ENCODE results near the gene CCSER1. TPM values are rescaled to one million over a fixed set of nuclear protein-coding genes. Genes with fewer than 3 reads are reported as not detected.
A peak's percentile ranks its signal among the peaks of the same experiment; 100 is the strongest.
"Not testable (repeated sequence)": the region's sequence is repeated elsewhere in the genome, so short reads cannot be mapped to it uniquely, and the experiment has no call there.

The CCSER1 gene
- total and polyA plus RNA-seq, 2 experiments from 2014 or later = 5.2 to 23.4 TPM

GRCh38 chr4:91447168-91447567 is 1320.0 kb downstream of the CCSER1 start:
- no peaks in the 10 kb centered on the region for H3K27me3 ChIP-seq
- H3K79me2 ChIP-seq = no peaks in the 10 kb centered on the region
- H3K4me3 ChIP-seq = no peak overlapping the region
- H3K9me3 ChIP-seq (ENCODE audit: low read depth) = no peaks in the 10 kb centered on the region
- TF ChIP-seq EZH2 (IDR thresholded peaks at IDR 0.05; ENCODE audit: borderline replicate concordance) = no peak
- TF ChIP-seq EZH2phosphoT487 (IDR thresholded peaks at IDR 0.05; ENCODE audit: low read depth, severe bottlenecking, unreplicated experiment) = no peak
- TF ChIP-seq CTCF (IDR thresholded peaks at IDR 0.05; ENCODE audit: poor library complexity) = no peak
- H2AFZ ChIP-seq = no peak overlapping the region
- WGBS (ENCODE audit: low lambda C conversion rate, missing lambda C conversion rate) = 95% methylated on average over 1 of the region's 1 CpG
- H3K27ac ChIP-seq = no peak overlapping the region
- H3K36me3 ChIP-seq (replicated peaks; ENCODE audit: insufficient read depth, low read depth) = no peaks in the 10 kb centered on the region
- no peak overlapping the region for H3K4me2 ChIP-seq
- DNase-seq (ENCODE audit: low spot score) = no peak
- H3K4me1 ChIP-seq (ENCODE audit: insufficient read depth) = no peaks in the 10 kb centered on the region
- no peaks in the 10 kb centered on the region for H3K9me2 ChIP-seq (replicated peaks; ENCODE audit: insufficient read depth)
- H4K20me1 ChIP-seq (ENCODE audit: insufficient read depth, poor library complexity, severe bottlenecking) = no peaks in the 10 kb centered on the region

GRCh38 chr4:91448668-91449330 is 1321.6 kb downstream of the CCSER1 start:
- 29% methylated on average over 2 of the region's 2 CpGs for WGBS (ENCODE audit: low lambda C conversion rate, missing lambda C conversion rate)
- Histone ChIP-seq H2AFZ (no peak overlapping the region), H3K4me3 (no peak overlapping the region), H3K27ac (no peak overlapping the region), H3K9me2 (replicated peaks; ENCODE audit: insufficient read depth) (no peaks in the 10 kb centered on the region), H3K36me3 (replicated peaks; ENCODE audit: insufficient read depth, low read depth) (no peaks in the 10 kb centered on the region), H3K4me2 (no peak overlapping the region), H3K79me2 (no peaks in the 10 kb centered on the region), H4K20me1 (ENCODE audit: insufficient read depth, poor library complexity, severe bottlenecking) (no peaks in the 10 kb centered on the region), H3K27me3 (no peaks in the 10 kb centered on the region), H3K4me1 (ENCODE audit: insufficient read depth) (no peaks in the 10 kb centered on the region), H3K9me3 (ENCODE audit: low read depth) (no peaks in the 10 kb centered on the region)
- peak; percentile 23 for DNase-seq (ENCODE audit: low spot score)
- TF ChIP-seq CTCF (IDR thresholded peaks at IDR 0.05; ENCODE audit: poor library complexity) (no peak), EZH2 (IDR thresholded peaks at IDR 0.05; ENCODE audit: borderline replicate concordance) (no peak), EZH2phosphoT487 (IDR thresholded peaks at IDR 0.05; ENCODE audit: low read depth, severe bottlenecking, unreplicated experiment) (no peak)

GRCh38 chr4:91454111-91454510 is 1326.9 kb downstream of the CCSER1 start:
- DNase-seq (ENCODE audit: low spot score) = no peak
- TF ChIP-seq EZH2phosphoT487 (IDR thresholded peaks at IDR 0.05; ENCODE audit: low read depth, severe bottlenecking, unreplicated experiment) (no peak), CTCF (IDR thresholded peaks at IDR 0.05; ENCODE audit: poor library complexity) (no peak), EZH2 (IDR thresholded peaks at IDR 0.05; ENCODE audit: borderline replicate concordance) (no peak)

GRCh38 chr4:91462566-91462965 is 1335.4 kb downstream of the CCSER1 start:
- H3K27ac ChIP-seq; H4K20me1 ChIP-seq (ENCODE audit: insufficient read depth, poor library complexity, severe bottlenecking); H3K79me2 ChIP-seq; H3K27me3 ChIP-seq; H2AFZ ChIP-seq; H3K4me2 ChIP-seq; H3K9me3 ChIP-seq (ENCODE audit: low read depth); H3K9me2 ChIP-seq (replicated peaks; ENCODE audit: insufficient read depth); H3K4me3 ChIP-seq; DNase-seq (ENCODE audit: low spot score); H3K4me1 ChIP-seq (ENCODE audit: insufficient read depth); H3K36me3 ChIP-seq (replicated peaks; ENCODE audit: insufficient read depth, low read depth): not testable (repeated sequence)
- 92% methylated on average over 9 of the region's 9 CpGs for WGBS (ENCODE audit: low lambda C conversion rate, missing lambda C conversion rate)

More at GRCh38 chr4:91454111-91454510, 1326.9 kb downstream of the CCSER1 start:
- no peaks in the 10 kb centered on the region for H3K9me2 ChIP-seq (replicated peaks; ENCODE audit: insufficient read depth)
- no peak overlapping the region for H3K4me3 ChIP-seq
- H3K4me1 ChIP-seq (ENCODE audit: insufficient read depth) = no peaks in the 10 kb centered on the region
- WGBS (ENCODE audit: low lambda C conversion rate, missing lambda C conversion rate) = 74% methylated on average over 4 of the region's 4 CpGs
- no peaks in the 10 kb centered on the region for H3K79me2 ChIP-seq
- H3K4me2 ChIP-seq = no peak overlapping the region
- H2AFZ ChIP-seq = no peak overlapping the region
- H4K20me1 ChIP-seq (ENCODE audit: insufficient read depth, poor library complexity, severe bottlenecking) = no peaks in the 10 kb centered on the region
- no peaks in the 10 kb centered on the region for H3K36me3 ChIP-seq (replicated peaks; ENCODE audit: insufficient read depth, low read depth)
- no peaks in the 10 kb centered on the region for H3K27me3 ChIP-seq
- H3K27ac ChIP-seq = no peak overlapping the region
- H3K9me3 ChIP-seq (ENCODE audit: low read depth) = no peaks in the 10 kb centered on the region

Data from hepatocyte (in vitro differentiated cells).